Raji (cell line): ENCODE data around the gene AP4E1.

Source experiments
- POLR2A ChIP-seq: IDR thresholded peaks from 2 replicates; pipeline ENCODE4 v1.6.1; 2011; ENCODE audit warnings: low read depth, low read length, control low read depth; ENCODE audit not compliant: insufficient read depth

Gene AP4E1

GRCh38 chr15:50881121-50882048 is 27.1 kb upstream of the AP4E1 start:
- no peak; the same call in 1 of the 2 replicates for TF ChIP-seq POLR2A

- TF ChIP-seq POLR2A, result no peak
These were observed 24.6 kb upstream of the AP4E1 start for GRCh38 chr15:50883903-50884302.

- TF ChIP-seq POLR2A, result no peak
These were observed 23.9 kb upstream of the AP4E1 start for GRCh38 chr15:50884540-50884939.

- no peak for TF ChIP-seq POLR2A
These were observed 22.4 kb upstream of the AP4E1 start for GRCh38 chr15:50886139-50886467.

- TF ChIP-seq POLR2A, result no peak
These were observed 21.7 kb upstream of the AP4E1 start for GRCh38 chr15:50886611-50887345.

GRCh38 chr15:50888054-50888453 is 20.4 kb upstream of the AP4E1 start:
- no peak for TF ChIP-seq POLR2A

- TF ChIP-seq POLR2A, result no peak
These were observed 18.9 kb upstream of the AP4E1 start for GRCh38 chr15:50889589-50889988.

- no peak for TF ChIP-seq POLR2A
These were observed 17.7 kb upstream of the AP4E1 start for GRCh38 chr15:50890751-50891150.

GRCh38 chr15:50891159-50891558 is 17.3 kb upstream of the AP4E1 start:
- no peak for TF ChIP-seq POLR2A

- no peak for TF ChIP-seq POLR2A
These were observed 14.5 kb upstream of the AP4E1 start for GRCh38 chr15:50893976-50894375.

- TF ChIP-seq POLR2A, result no peak
These were observed 4.3 kb upstream of the AP4E1 start for GRCh38 chr15:50904211-50904610.

GRCh38 chr15:50905055-50905454 is 3.4 kb upstream of the AP4E1 start:
- TF ChIP-seq POLR2A, result no peak

GRCh38 chr15:50906954-50907600 is 1.4 kb upstream of the AP4E1 start:
- TF ChIP-seq POLR2A, result no peak

GRCh38 chr15:50907601-50908208 is 778 bp upstream of the AP4E1 start:
- no peak for TF ChIP-seq POLR2A

GRCh38 chr15:50909010-50909317 is 481 bp downstream of the AP4E1 start:
- no peak for TF ChIP-seq POLR2A
